IMR-90 (cell line): ENCODE measurements around the gene DENND10. TPM values are rescaled to one million over a fixed set of nuclear protein-coding genes. Genes with fewer than 3 reads are reported as not detected.

ENCODE experiments used
- ATAC-seq: fragments of 200-7000 bp; cut with Tn5 transposase; 2 replicates; pipeline ENCODE4 v1.9.1; 2020; ENCODE audit warnings: low read depth, mild to moderate bottlenecking, moderate library complexity
- BruUV-seq: library from RNA; stranded (reverse); fragments of 400-500 nt; replicated peaks from 2 replicates; lab custom pipeline; 2021; lab: Mats Ljungman, UMichigan
- CTCF ChIA-PET: fragments of 300-600 bp; formaldehyde crosslinking; extraction: SDS; loops from one replicate; lab custom pipeline; 2021; ENCODE audit warnings: antibody characterized with exemption; lab: Yijun Ruan, JAX
- POLR2A ChIA-PET: fragments of 300-600 bp; sonication (Branson Sonifier 250); formaldehyde crosslinking; loops from one replicate; lab custom pipeline; 2022; ENCODE audit warnings: antibody characterized with exemption; ENCODE audit not compliant: unreplicated experiment; lab: Charles Lee
- DNase-seq: peaks from one replicate; pipeline ENCODE4 v3.0.0; 2013
- H2AFZ ChIP-seq: replicated peaks from 2 replicates; pipeline ENCODE3; 2013; ENCODE audit warnings: low read length, mild to moderate bottlenecking; ENCODE audit not compliant: poor library complexity
- H2AK5ac ChIP-seq: 2 replicates; pipeline ENCODE4 v1.6.1; 2013; ENCODE audit warnings: low read depth, low read length, inconsistent platforms
- H2AK9ac ChIP-seq: replicated peaks from 2 replicates; pipeline ENCODE3; 2013; ENCODE audit warnings: mild to moderate bottlenecking, low read depth, low read length, moderate library complexity; ENCODE audit not compliant: poor library complexity
- H2BK120ac ChIP-seq: 2 replicates; pipeline ENCODE4 v1.6.1; 2013; ENCODE audit warnings: low read depth, low read length, inconsistent platforms
- H2BK15ac ChIP-seq: 3 replicates; pipeline ENCODE4 v1.6.1; 2013; ENCODE audit warnings: low read depth, low read length, inconsistent platforms
- H2BK20ac ChIP-seq: 2 replicates; pipeline ENCODE4 v1.6.1; 2013; ENCODE audit warnings: low read depth, mild to moderate bottlenecking, inconsistent platforms, low read length, moderate library complexity
- H2BK5ac ChIP-seq: 2 replicates; pipeline ENCODE4 v1.6.1; 2013; ENCODE audit warnings: mild to moderate bottlenecking, low read depth, low read length, inconsistent platforms; ENCODE audit not compliant: poor library complexity, severe bottlenecking
- H3K14ac ChIP-seq: replicated peaks from 2 replicates; pipeline ENCODE4 v1.6.1; 2013; ENCODE audit warnings: low read depth, low read length, inconsistent platforms
- H3K18ac ChIP-seq: 2 replicates; pipeline ENCODE4 v1.6.1; 2013; ENCODE audit warnings: low read depth, low read length, control low read depth
- H3K23ac ChIP-seq: 2 replicates; pipeline ENCODE4 v1.6.1; 2013; ENCODE audit warnings: low read depth, low read length, inconsistent platforms
- H3K27ac ChIP-seq: 2 replicates; pipeline ENCODE4 v1.5.1; 2013; ENCODE audit warnings: mild to moderate bottlenecking, control low read depth, low read length; ENCODE audit not compliant: insufficient read depth
- H3K27me3 ChIP-seq: 2 replicates; pipeline ENCODE4 v1.6.1; 2013; ENCODE audit warnings: low read length; ENCODE audit not compliant: control insufficient read depth, insufficient read depth
- H3K36me3 ChIP-seq: 2 replicates; pipeline ENCODE4 v1.6.1; 2013; ENCODE audit warnings: low read length, mixed read lengths; ENCODE audit not compliant: control insufficient read depth, insufficient read depth
- H3K4ac ChIP-seq: 2 replicates; pipeline ENCODE4 v1.6.1; 2013; ENCODE audit warnings: low read depth, low read length, inconsistent platforms
- H3K4me1 ChIP-seq: 2 replicates; pipeline ENCODE4 v1.6.1; 2013; ENCODE audit warnings: low read length, mixed read lengths; ENCODE audit not compliant: control insufficient read depth, insufficient read depth
- H3K4me2 ChIP-seq: 2 replicates; pipeline ENCODE4 v1.6.1; 2013; ENCODE audit warnings: low read depth, mild to moderate bottlenecking, control low read depth, low read length, moderate library complexity
- H3K4me3 ChIP-seq: 2 replicates; pipeline ENCODE4 v1.5.1; 2013; ENCODE audit warnings: low read depth, mild to moderate bottlenecking, control low read depth, low read length, moderate library complexity; ENCODE audit not compliant: insufficient read depth
- H3K56ac ChIP-seq: 2 replicates; pipeline ENCODE4 v1.6.1; 2013; ENCODE audit warnings: low read length, inconsistent platforms; ENCODE audit not compliant: insufficient read depth; ENCODE audit errors: extremely low read depth
- H3K79me1 ChIP-seq, 2 experiments: 2 replicates each; pipeline ENCODE4 v1.6.1; 2013; ENCODE audit warnings: low read length in 2 of 2, inconsistent platforms in 1 of 2, low read depth in 1 of 2
- H3K9ac ChIP-seq: 2 replicates; pipeline ENCODE4 v1.6.1; 2013; ENCODE audit warnings: low read depth, low read length, control low read depth
- H3K9me1 ChIP-seq: 2 replicates; pipeline ENCODE4 v1.6.1; 2013; ENCODE audit warnings: low read length, inconsistent platforms; ENCODE audit not compliant: insufficient read depth
- H3K9me3 ChIP-seq: 2 replicates; pipeline ENCODE4 v1.6.1; 2013; ENCODE audit warnings: low read length; ENCODE audit not compliant: control insufficient read depth, insufficient read depth
- H4K20me1 ChIP-seq: 2 replicates; pipeline ENCODE4 v1.6.1; 2013; ENCODE audit warnings: low read length, inconsistent platforms; ENCODE audit not compliant: insufficient read depth
- H4K5ac ChIP-seq: 2 replicates; pipeline ENCODE4 v1.6.1; 2013; ENCODE audit warnings: mild to moderate bottlenecking, low read depth, low read length, control low read depth
- H4K8ac ChIP-seq, 2 experiments: 2 replicates each; pipeline ENCODE4 v1.6.1; 2013; ENCODE audit warnings: low read depth in 2 of 2, low read length in 2 of 2, control low read depth in 1 of 2, inconsistent platforms in 1 of 2
- H4K91ac ChIP-seq: 2 replicates; pipeline ENCODE4 v1.6.1; 2013; ENCODE audit warnings: low read depth, low read length, inconsistent platforms; ENCODE audit not compliant: insufficient read depth
- CEBPB ChIP-seq: IDR thresholded peaks from 2 replicates; pipeline ENCODE4 v1.6.1; 2012; ENCODE audit warnings: low read depth, low read length, improper control_type of control experiment
- NFE2L2 ChIP-seq: fragments of 150-350 bp; IDR thresholded peaks from 2 replicates; pipeline ENCODE4 v1.6.1; 2016; ENCODE audit warnings: low read depth, mild to moderate bottlenecking, low read length
- RFX5 ChIP-seq: IDR thresholded peaks from 2 replicates; pipeline ENCODE4 v1.8.0; 2012; ENCODE audit warnings: low read depth, mild to moderate bottlenecking, low read length, moderate library complexity
- WGBS, 2 experiments: methylation state at CpG; one replicate each; pipeline versions ENCODE4 v1.1.5 to v1.1.7; 2013; ENCODE audit warnings: missing lambda C conversion rate in 2 of 2; ENCODE audit not compliant: insufficient read length in 1 of 2; ENCODE audit errors: extremely low coverage in 2 of 2; 5-methylcytosine and 5-hydroxymethylcytosine counted together
- dilution Hi-C: fragments of 300-500 bp; cut with HindIII; formaldehyde crosslinking; loops from one replicate; pipeline ENCODE4 v1.14.3; 2018; ENCODE audit warnings: low sequenced_read_pairs; ENCODE audit not compliant: unreplicated experiment
- in situ Hi-C: fragments of 300-500 bp; cut with MboI; formaldehyde crosslinking; loops from 3 replicates; pipeline ENCODE4 v1.14.3; 2019; ENCODE audit warnings: low sequenced_read_pairs, inconsistent platforms, mixed read lengths
- intact Hi-C: fragments of 100-400 bp; cut with micrococcal nuclease; formaldehyde crosslinking; loops from 2 replicates; pipeline ENCODE4 v1.10.0; 2022
- polyA plus RNA-seq, 3 experiments: library from polyadenylated mRNA; depleted of rRNA; stranded (reverse); fragments of >200 nt; gene quantifications; 2 replicates each; pipeline ENCODE4 v1.2.3, GENCODE V29; 2012; ENCODE audit warnings: low replicate concordance in 1 of 3
- total RNA-seq: library from RNA; depleted of rRNA; stranded (reverse); fragments of >200 nt; gene quantifications from 2 replicates; pipeline ENCODE4 v1.2.3, GENCODE V29; 2012

DENND10 gene
- total and polyA plus RNA-seq, 2 of the 4 experiments (the other 2 are of a cell fraction): 50.9 to 81.4 TPM

DNA sequence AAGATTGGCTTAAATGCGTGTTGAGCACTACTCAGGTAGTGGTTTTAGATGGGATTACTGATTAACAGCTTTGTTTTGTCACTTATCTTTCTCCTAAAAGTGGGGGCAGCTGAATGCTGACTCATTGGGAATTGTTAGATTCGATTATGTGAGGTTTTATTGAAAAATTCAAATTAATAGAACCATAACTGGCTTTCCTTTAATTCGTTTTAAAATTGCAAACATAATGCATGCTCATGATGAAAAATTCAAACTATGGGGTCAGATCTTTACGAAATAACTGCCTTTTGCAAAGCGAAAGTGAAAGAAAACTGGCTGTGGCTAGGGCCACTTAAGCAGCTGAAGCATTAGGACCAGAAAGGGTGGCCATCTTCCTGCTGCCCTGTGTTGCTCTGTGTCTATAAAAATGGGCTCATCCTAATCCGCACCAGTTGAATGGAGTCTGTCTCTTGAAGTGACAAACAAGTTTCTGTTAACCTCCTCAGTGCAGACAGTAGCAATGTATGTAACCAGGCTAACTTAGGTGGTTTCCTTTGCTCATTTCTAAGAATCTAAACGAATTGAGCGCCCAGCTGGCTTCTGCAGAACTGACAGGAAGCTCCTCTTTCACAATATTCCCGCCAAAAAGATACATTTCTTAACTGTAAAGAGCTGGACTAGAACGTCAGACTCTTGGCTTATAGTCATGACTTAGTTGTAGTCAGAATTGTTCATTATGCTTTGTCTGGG, 27.8 kb downstream of the DENND10 start:
- CTCF ChIA-PET: interaction anchor here (0.6 to 1.5 kb wide), 3 partner anchors 11 to 68 kb away, joined by 3 to 4 read pairs (median 3); no protein-coding TSS in a partner anchor
- H2AFZ ChIP-seq: no peak overlapping the region
- H3K36me3 ChIP-seq: peaks cover 38% of the 10 kb centered on the region
- in situ Hi-C loops (no loop called here), dilution Hi-C loops (no loop called here), intact Hi-C loops (no loop called here)
- no peaks in the 10 kb centered on the region for H3K9me3 ChIP-seq
- H3K4ac ChIP-seq: peak overlapping the region; percentile 66
- peaks cover 8 to 34% of the 10 kb centered on the region in 2 experiments; a peak in 3 of 4 replicates for H3K79me1 ChIP-seq
- peak overlapping the region; percentile 75; the same call in 1 of the 2 replicates for H3K27ac ChIP-seq
- peak overlapping the region; percentile 14; the same call in 1 of the 2 replicates for H3K14ac ChIP-seq
- H3K27me3 ChIP-seq: no peaks in the 10 kb centered on the region
- H2BK20ac ChIP-seq: no peak overlapping the region
- H2AK9ac ChIP-seq: no peak overlapping the region
- no peak overlapping the region; the same call in 1 of the 2 replicates for H3K56ac ChIP-seq
- peak overlapping the region; percentile 20 to 55; a peak in 2 of 4 replicates for H4K8ac ChIP-seq
- H4K91ac ChIP-seq: 0 out of 2 replicates have a peak overlapping the region, but pooled peaks have one; percentile 53
- 71% methylated on average over 3 of the region's 10 CpGs; no CpG with 5 or more reads in 1 of the 2 experiments for WGBS, 2 experiments
- POLR2A ChIA-PET: no interaction called here
- peak; percentile 54 for DNase-seq
- no peaks in the 10 kb centered on the region for H4K20me1 ChIP-seq
- H3K4me1 ChIP-seq: peaks cover 16% of the 10 kb centered on the region
- no peak overlapping the region for H3K4me3 ChIP-seq
- H3K18ac ChIP-seq: peak overlapping the region; percentile 21; the same call in 1 of the 2 replicates
- BruUV-seq: no TSS peak
- peak overlapping the region; percentile 45; the same call in 1 of the 2 replicates for H2AK5ac ChIP-seq
- TF ChIP-seq CEBPB (0 out of 2 replicates have a peak, but pooled peaks have one; percentile 29), NFE2L2 (peak; percentile 40), RFX5 (no peak)
- peaks cover 9% of the 10 kb centered on the region for H3K9me1 ChIP-seq
- no peak for ATAC-seq
- H3K23ac ChIP-seq: peak overlapping the region; percentile 73; the same call in 1 of the 2 replicates
- peak overlapping the region; percentile 25 for H2BK5ac ChIP-seq
- H3K9ac ChIP-seq: peak overlapping the region; percentile 45; the same call in 1 of the 2 replicates
- peak overlapping the region; percentile 75 for H3K4me2 ChIP-seq
- peak overlapping the region; percentile 22; the same call in 2 of the 3 replicates for H2BK15ac ChIP-seq
- peak overlapping the region; percentile 4; the same call in 1 of the 2 replicates for H2BK120ac ChIP-seq
- peak overlapping the region; percentile 44; the same call in 1 of the 2 replicates for H4K5ac ChIP-seq
